Uterus (tissue), 4 donors: Measurements from ENCODE around the gene RAB3D. TPM values are rescaled to one million over a fixed set of nuclear protein-coding genes. Genes with fewer than 3 reads are reported as not detected.

Experiments used
- DNase-seq, 2 donors: peaks; one replicate each; pipeline ENCODE4 v3.0.0-alpha.2; 2019 to 2020
- H3K27ac ChIP-seq, 2 donors: fragments of 200-600 bp; sonication (generic); 1 replicate in 1 of 2; 2 replicates in 1 of 2; pipeline ENCODE4 v1.5.1; 2016 to 2018
- H3K27me3 ChIP-seq, 2 donors: fragments of 200-600 bp; sonication (generic); one replicate each; pipeline ENCODE4 v1.5.1; 2018 to 2019; ENCODE audit warnings: control low read depth in 1 of 2
- H3K36me3 ChIP-seq, 2 donors: fragments of 200-600 bp; sonication (generic); one replicate each; pipeline ENCODE4 v1.5.1; 2019; ENCODE audit warnings: control low read depth in 1 of 2
- H3K4me1 ChIP-seq, 2 donors: fragments of 200-600 bp; sonication (generic); one replicate each; pipeline ENCODE4 v1.5.1; 2018 to 2019; ENCODE audit warnings: control low read depth in 1 of 2
- H3K4me3 ChIP-seq, 2 donors: fragments of 200-600 bp; sonication (generic); 1 replicate in 1 of 2; 2 replicates in 1 of 2; pipeline ENCODE4 v1.5.1; 2018 to 2019; ENCODE audit warnings: mild to moderate bottlenecking in 1 of 2
- H3K9me3 ChIP-seq, 2 donors: fragments of 200-600 bp; sonication (generic); one replicate each; pipeline ENCODE4 v1.5.1; 2019; ENCODE audit warnings: control low read depth in 1 of 2
- CTCF ChIP-seq, 4 experiments: fragments of 200-600 bp in 2 of 4; fragments of 450-650 bp in 2 of 4; sonication (generic) in 2 of 4; IDR thresholded peaks; one replicate each; pipeline ENCODE4 v1.5.1; 2016 to 2019; ENCODE audit warnings: antibody characterized with exemption in 4 of 4, mild to moderate bottlenecking in 2 of 4, moderate library complexity in 1 of 4
- POLR2A ChIP-seq, 2 donors: fragments of 450-650 bp; IDR thresholded peaks; one replicate each; pipeline ENCODE4 v1.6.1; 2016; ENCODE audit warnings: antibody characterized with exemption in 2 of 2, mild to moderate bottlenecking in 1 of 2, moderate library complexity in 1 of 2
- intact Hi-C: fragments of 100-400 bp; cut with DNase I; formaldehyde crosslinking; loops from one replicate; pipeline ENCODE4 v1.15.1; 2023; ENCODE audit warnings: low total_unique reads
- total RNA-seq, 4 donors: library from RNA; depleted of rRNA in 3 of 4; stranded (reverse); fragments of >200 nt in 3 of 4; gene quantifications; one replicate each; pipeline versions ENCODE4 v1.1.0 to v1.2.4, GENCODE V29; 2014 to 2023
- donor health status: DM: yes; HTN: yes; CAD: no.

Gene RAB3D
- total RNA-seq, 4 donors from 2014 or later = 14.3 to 61.6 (median 25.7) TPM

GRCh38 chr19:11365557-11366117 is 26.2 kb upstream of the RAB3D start:
- H3K27ac ChIP-seq = peak overlapping the region in 1 of 2 donors; percentile 12

GRCh38 chr19:11364935-11365334 is 25.5 kb upstream of the RAB3D start:
- no peak for DNase-seq
- Histone ChIP-seq H3K27me3 (no peaks in the 10 kb centered on the region), H3K36me3 (no peaks in the 10 kb centered on the region), H3K4me1 (no peaks in the 10 kb centered on the region), H3K9me3 (no peaks in the 10 kb centered on the region), H3K4me3 (no peak overlapping the region), H3K27ac (peak overlapping the region in 1 of 2 donors; percentile 12)
- no peak for TF ChIP-seq CTCF (IDR thresholded peaks at IDR 0.05)
- TF ChIP-seq POLR2A (IDR thresholded peaks at IDR 0.05) = no peak
- intact Hi-C loops = no loop called here

More at GRCh38 chr19:11365557-11366117, 26.2 kb upstream of the RAB3D start:
- Histone ChIP-seq H3K4me3 (no peak overlapping the region), H3K4me1 (no peaks in the 10 kb centered on the region), H3K9me3 (no peaks in the 10 kb centered on the region), H3K27me3 (no peaks in the 10 kb centered on the region), H3K36me3 (no peaks in the 10 kb centered on the region)
- intact Hi-C loops = no loop called here
- DNase-seq = no peak
- TF ChIP-seq POLR2A (IDR thresholded peaks at IDR 0.05) = no peak
- TF ChIP-seq CTCF (IDR thresholded peaks at IDR 0.05) = no peak

GRCh38 chr19:11364296-11364904 is 24.9 kb upstream of the RAB3D start:
- no peak for DNase-seq
- no peaks in the 10 kb centered on the region for H3K36me3 ChIP-seq
- intact Hi-C loops = no loop called here
- H3K27ac ChIP-seq = no peak overlapping the region
- H3K4me3 ChIP-seq = no peak overlapping the region
- H3K4me1 ChIP-seq = no peaks in the 10 kb centered on the region
- H3K27me3 ChIP-seq = no peaks in the 10 kb centered on the region
- TF ChIP-seq CTCF (IDR thresholded peaks at IDR 0.05) (no peak), POLR2A (IDR thresholded peaks at IDR 0.05) (no peak)
- H3K9me3 ChIP-seq = no peaks in the 10 kb centered on the region

- intact Hi-C loops = no loop called here
These were observed 24.4 kb upstream of the RAB3D start for GRCh38 chr19:11363881-11364280.

More at GRCh38 chr19:11363881-11364280, 24.4 kb upstream of the RAB3D start:
- TF ChIP-seq CTCF (IDR thresholded peaks at IDR 0.05) = no peak
- TF ChIP-seq POLR2A (IDR thresholded peaks at IDR 0.05) = no peak
- Histone ChIP-seq H3K9me3 (no peaks in the 10 kb centered on the region), H3K36me3 (no peaks in the 10 kb centered on the region), H3K4me3 (no peak overlapping the region), H3K27me3 (no peaks in the 10 kb centered on the region), H3K27ac (no peak overlapping the region), H3K4me1 (no peaks in the 10 kb centered on the region)
- DNase-seq = no peak
